Neural cell (in vitro differentiated cells): Measurements from ENCODE around the gene PES1.

ENCODE experiments used
- CTCF ChIP-seq: fragments of 450-650 bp; IDR thresholded peaks from 2 replicates; pipeline ENCODE4 v1.5.1; 2014; ENCODE audit warnings: antibody characterized with exemption, mild to moderate bottlenecking, moderate library complexity; ENCODE audit not compliant: poor library complexity, severe bottlenecking
- EP300 ChIP-seq: fragments of 450-650 bp; conservative IDR thresholded peaks from 2 replicates; pipeline ENCODE4 v1.6.1; 2014; ENCODE audit warnings: antibody characterized with exemption, mild to moderate bottlenecking, moderate library complexity; ENCODE audit not compliant: poor library complexity, severe bottlenecking
- EZH2 ChIP-seq: fragments of 200-600, 300-800 bp; shearing (Covaris generic), sonication (generic); IDR thresholded peaks from 2 replicates; pipeline ENCODE4 v1.6.1; 2014; ENCODE audit warnings: antibody characterized with exemption, low read length, borderline replicate concordance, mild to moderate bottlenecking; ENCODE audit not compliant: insufficient read depth, poor library complexity, severe bottlenecking
- POLR2AphosphoS5 ChIP-seq: IDR thresholded peaks from 2 replicates; pipeline ENCODE4 v1.6.1; 2012
- RAD21 ChIP-seq: fragments of 450-650 bp; conservative IDR thresholded peaks from 2 replicates; pipeline ENCODE4 v1.6.1; 2014; ENCODE audit warnings: antibody characterized with exemption, mild to moderate bottlenecking, moderate library complexity
- REST ChIP-seq: IDR thresholded peaks from 2 replicates; pipeline ENCODE4 v1.6.1; 2012; ENCODE audit warnings: borderline replicate concordance
- SMC3 ChIP-seq: fragments of 450-650 bp; conservative IDR thresholded peaks from 2 replicates; pipeline ENCODE4 v1.6.1; 2014; ENCODE audit warnings: antibody characterized with exemption, mild to moderate bottlenecking, moderate library complexity; ENCODE audit not compliant: poor library complexity

- TF ChIP-seq RAD21: no peak
- no peak for TF ChIP-seq EZH2
- TF ChIP-seq CTCF: no peak
- no peak for TF ChIP-seq SMC3
- no peak for TF ChIP-seq POLR2AphosphoS5
- TF ChIP-seq EP300: no peak
- TF ChIP-seq REST: no peak
Observed at GRCh38 chr22:30531651-30532608, 59.8 kb downstream of the PES1 start.
